GM23338 (cell line): ENCODE results near the gene CMBL. TPM values are rescaled to one million over a fixed set of nuclear protein-coding genes. Genes with fewer than 3 reads are reported as not detected.

Source experiments
- ATAC-seq: fragments of 200-7000 bp; cut with Tn5 transposase; 3 replicates; pipeline ENCODE4 v1.9.1; 2020
- DNase-seq: peaks from one replicate; pipeline ENCODE4 v3.0.0-alpha.2; 2015; ENCODE audit warnings: low spot score
- H2AFZ ChIP-seq: fragments of 200-600 bp; sonication (generic); 2 replicates; pipeline ENCODE4 v1.8.0; 2016; ENCODE audit warnings: antibody characterized with exemption, mild to moderate bottlenecking, moderate library complexity
- H3F3A ChIP-seq: fragments of 200-600 bp; sonication (generic); replicated peaks from 2 replicates; pipeline ENCODE4 v1.8.0; 2017; ENCODE audit warnings: antibody characterized with exemption, mixed run types, low read depth
- H3K27ac ChIP-seq: fragments of 200-600 bp; sonication (generic); 2 replicates; pipeline ENCODE4 v1.6.1; 2016; ENCODE audit warnings: low read depth
- H3K27me3 ChIP-seq: fragments of 200-600 bp; sonication (generic); 2 replicates; pipeline ENCODE4 v1.8.0; 2016; ENCODE audit warnings: mild to moderate bottlenecking, mixed run types, moderate library complexity; ENCODE audit not compliant: insufficient read depth
- H3K36me3 ChIP-seq: fragments of 200-600 bp; sonication (generic); 2 replicates; pipeline ENCODE4 v1.8.0; 2016; ENCODE audit warnings: mild to moderate bottlenecking; ENCODE audit not compliant: insufficient read depth
- H3K4me1 ChIP-seq: fragments of 200-600 bp; sonication (generic); 2 replicates; pipeline ENCODE4 v1.8.0; 2016; ENCODE audit warnings: mild to moderate bottlenecking, moderate library complexity; ENCODE audit not compliant: insufficient read depth
- H3K4me2 ChIP-seq: fragments of 200-600 bp; sonication (generic); 2 replicates; pipeline ENCODE4 v1.7.1; 2017; ENCODE audit warnings: mixed run types
- H3K4me3 ChIP-seq: fragments of 200-600 bp; sonication (generic); 2 replicates; pipeline ENCODE4 v1.6.1; 2016; ENCODE audit warnings: mixed run types
- H3K79me2 ChIP-seq: fragments of 200-600 bp; sonication (generic); replicated peaks from 2 replicates; pipeline ENCODE4 v1.8.0; 2017; ENCODE audit warnings: mild to moderate bottlenecking; ENCODE audit not compliant: insufficient read depth
- H3K9me2 ChIP-seq: fragments of 200-600 bp; sonication (generic); 2 replicates; pipeline ENCODE4 v1.8.0; 2017; ENCODE audit not compliant: insufficient read depth
- H4K20me1 ChIP-seq: fragments of 200-600 bp; sonication (generic); replicated peaks from 2 replicates; pipeline ENCODE4 v1.8.0; 2017; ENCODE audit warnings: mild to moderate bottlenecking; ENCODE audit not compliant: insufficient read depth
- H3K27ac Mint-ChIP-seq: 2 replicates; pipeline ENCODE4 v1.8.0; 2020; ENCODE audit warnings: inconsistent platforms, mild to moderate bottlenecking, moderate library complexity, mixed read lengths
- H3K27me3 Mint-ChIP-seq: 3 replicates; pipeline ENCODE4 v1.8.0; 2022; ENCODE audit warnings: low read depth, mild to moderate bottlenecking, moderate library complexity, mixed read lengths, inconsistent platforms; ENCODE audit not compliant: insufficient read depth, poor library complexity
- H3K36me3 Mint-ChIP-seq: 3 replicates; pipeline ENCODE4 v1.8.0; 2021; ENCODE audit warnings: low read depth, mild to moderate bottlenecking, inconsistent platforms, moderate library complexity, mixed read lengths
- H3K4me1 Mint-ChIP-seq: 3 replicates; pipeline ENCODE4 v1.8.0; 2020; ENCODE audit warnings: mild to moderate bottlenecking, inconsistent platforms, mixed read lengths
- H3K4me3 Mint-ChIP-seq: 3 replicates; pipeline ENCODE4 v1.8.0; 2021; ENCODE audit warnings: moderate library complexity, mild to moderate bottlenecking, inconsistent platforms, mixed read lengths
- H3K9me3 Mint-ChIP-seq: 3 replicates; pipeline ENCODE4 v1.8.0; 2020; ENCODE audit warnings: moderate library complexity, mild to moderate bottlenecking, inconsistent platforms, mixed read lengths
- CREB1 ChIP-seq: fragments of 250-450 bp; sonication (Bioruptor Pico); IDR thresholded peaks from 2 replicates; pipeline ENCODE4 v1.5.0; 2020; ENCODE audit warnings: low read depth, mild to moderate bottlenecking, moderate library complexity
- ETS1 ChIP-seq: IDR thresholded peaks from 2 replicates; pipeline ENCODE4 v1.6.1; 2016; ENCODE audit warnings: antibody characterized with exemption
- EZH2 ChIP-seq: fragments of 200-600 bp; sonication (generic); IDR thresholded peaks from one replicate; pipeline ENCODE4 v1.8.0; 2017; ENCODE audit warnings: antibody characterized with exemption, mild to moderate bottlenecking, low read depth; ENCODE audit not compliant: unreplicated experiment
- EZH2phosphoT487 ChIP-seq: fragments of 200-600 bp; sonication (generic); IDR thresholded peaks from one replicate; pipeline ENCODE4 v1.8.1; 2018; ENCODE audit warnings: antibody characterized with exemption; ENCODE audit not compliant: unreplicated experiment
- JUNB ChIP-seq: IDR thresholded peaks from one replicate; pipeline ENCODE4 v1.6.1; 2016; ENCODE audit warnings: antibody characterized with exemption; ENCODE audit not compliant: unreplicated experiment
- NANOG ChIP-seq: IDR thresholded peaks from 2 replicates; pipeline ENCODE4 v1.6.1; 2016; ENCODE audit warnings: antibody characterized with exemption, borderline replicate concordance
- POLR2AphosphoS5 ChIP-seq: IDR thresholded peaks from 2 replicates; pipeline ENCODE4 v1.6.1; 2016; ENCODE audit warnings: antibody characterized with exemption, low read depth
- STAT1 ChIP-seq: IDR thresholded peaks from one replicate; pipeline ENCODE4 v1.6.1; 2016; ENCODE audit warnings: antibody characterized with exemption; ENCODE audit not compliant: unreplicated experiment
- polyA plus RNA-seq: library from polyadenylated mRNA; unstranded; fragments of >200 nt; fragmentation: Nextera tagmentation; extraction: Ambion mirVana; gene quantifications from 2 replicates; pipeline ENCODE4 v1.2.1, GENCODE V29; 2016
- total RNA-seq: library from RNA; depleted of rRNA; stranded (reverse); fragments of >200 nt; shearing (Covaris generic); gene quantifications from 2 replicates; pipeline ENCODE4 v1.2.3, GENCODE V29; 2014
- TF ChIP-seq, protein P1 (sequence below): IDR thresholded peaks from one replicate; pipeline ENCODE4 v1.6.1; 2018; ENCODE audit warnings: antibody characterized with exemption; ENCODE audit not compliant: unreplicated experiment
- TF ChIP-seq, protein P2 (sequence below), 2 experiments: fragments of 200-600 bp in 1 of 2; sonication (generic) in 1 of 2; conservative IDR thresholded peaks; 2 replicates each; pipeline versions ENCODE4 v1.5.1 to v1.6.1; 2016 to 2017; ENCODE audit warnings: antibody characterized with exemption in 2 of 2, low read depth in 2 of 2, mild to moderate bottlenecking in 2 of 2, moderate library complexity in 1 of 2

The CMBL gene
- total and polyA plus RNA-seq, 2 experiments from 2014 or later, result 13.2 to 24.1 TPM

GRCh38 chr5:10257870-10258269 is 49.8 kb downstream of the CMBL start (continued):
- TF ChIP-seq, protein P1, sequence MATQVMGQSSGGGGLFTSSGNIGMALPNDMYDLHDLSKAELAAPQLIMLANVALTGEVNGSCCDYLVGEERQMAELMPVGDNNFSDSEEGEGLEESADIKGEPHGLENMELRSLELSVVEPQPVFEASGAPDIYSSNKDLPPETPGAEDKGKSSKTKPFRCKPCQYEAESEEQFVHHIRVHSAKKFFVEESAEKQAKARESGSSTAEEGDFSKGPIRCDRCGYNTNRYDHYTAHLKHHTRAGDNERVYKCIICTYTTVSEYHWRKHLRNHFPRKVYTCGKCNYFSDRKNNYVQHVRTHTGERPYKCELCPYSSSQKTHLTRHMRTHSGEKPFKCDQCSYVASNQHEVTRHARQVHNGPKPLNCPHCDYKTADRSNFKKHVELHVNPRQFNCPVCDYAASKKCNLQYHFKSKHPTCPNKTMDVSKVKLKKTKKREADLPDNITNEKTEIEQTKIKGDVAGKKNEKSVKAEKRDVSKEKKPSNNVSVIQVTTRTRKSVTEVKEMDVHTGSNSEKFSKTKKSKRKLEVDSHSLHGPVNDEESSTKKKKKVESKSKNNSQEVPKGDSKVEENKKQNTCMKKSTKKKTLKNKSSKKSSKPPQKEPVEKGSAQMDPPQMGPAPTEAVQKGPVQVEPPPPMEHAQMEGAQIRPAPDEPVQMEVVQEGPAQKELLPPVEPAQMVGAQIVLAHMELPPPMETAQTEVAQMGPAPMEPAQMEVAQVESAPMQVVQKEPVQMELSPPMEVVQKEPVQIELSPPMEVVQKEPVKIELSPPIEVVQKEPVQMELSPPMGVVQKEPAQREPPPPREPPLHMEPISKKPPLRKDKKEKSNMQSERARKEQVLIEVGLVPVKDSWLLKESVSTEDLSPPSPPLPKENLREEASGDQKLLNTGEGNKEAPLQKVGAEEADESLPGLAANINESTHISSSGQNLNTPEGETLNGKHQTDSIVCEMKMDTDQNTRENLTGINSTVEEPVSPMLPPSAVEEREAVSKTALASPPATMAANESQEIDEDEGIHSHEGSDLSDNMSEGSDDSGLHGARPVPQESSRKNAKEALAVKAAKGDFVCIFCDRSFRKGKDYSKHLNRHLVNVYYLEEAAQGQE, result no peak
- TF ChIP-seq CREB1 (CRISPR knock-in tag) (no peak), STAT1 (no peak), POLR2AphosphoS5 (no peak), EZH2phosphoT487 (no peak), ETS1 (no peak), EZH2 (no peak), JUNB (no peak)

DNA sequence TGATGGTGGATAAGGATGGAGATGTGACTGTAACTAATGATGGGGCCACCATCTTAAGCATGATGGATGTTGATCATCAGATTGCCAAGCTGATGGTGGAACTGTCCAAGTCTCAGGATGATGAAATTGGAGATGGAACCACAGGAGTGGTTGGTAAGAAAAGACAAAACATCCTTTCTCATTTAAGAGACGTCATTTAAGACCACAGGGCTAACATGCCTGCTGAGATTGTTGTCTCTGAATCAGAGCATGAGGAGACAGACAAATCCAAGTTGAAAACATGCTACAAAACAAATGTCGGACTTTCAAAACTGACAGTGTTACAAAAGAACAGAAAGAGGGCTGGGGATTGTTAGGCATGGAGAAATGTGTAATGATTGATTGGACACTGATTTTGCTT is 53.0 kb downstream of the CMBL start:
- peaks cover 64% of the 10 kb centered on the region for H3K36me3 ChIP-seq
- Mint-ChIP-seq H3K36me3 (peaks cover 90% of the 10 kb centered on the region), H3K27ac (no peak overlapping the region; the same call in 1 of the 2 replicates)

DNA sequence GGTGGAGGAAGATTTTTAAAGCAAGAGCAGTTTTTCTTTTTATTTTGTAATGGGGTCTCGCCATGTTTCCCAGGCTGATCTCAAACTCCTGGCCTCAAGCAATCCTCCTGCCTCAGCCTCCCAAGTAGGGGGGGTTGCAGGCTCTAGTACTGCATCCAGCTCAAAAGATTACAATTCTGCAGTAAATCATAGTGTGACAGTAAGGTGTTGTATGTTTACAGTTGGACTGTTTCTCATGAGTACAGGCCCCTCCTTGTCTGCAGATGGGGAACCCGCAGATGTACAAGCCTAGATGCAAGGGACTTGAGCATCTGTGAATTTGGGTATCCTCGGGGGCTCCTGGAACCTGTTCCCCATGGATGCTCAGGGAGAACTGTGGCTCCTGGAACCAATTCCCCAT is 54.3 kb downstream of the CMBL start:
- Mint-ChIP-seq H3K4me3 (no peak overlapping the region), H3K27me3 (peaks cover 7% of the 10 kb centered on the region), H3K4me1 (peaks cover 22% of the 10 kb centered on the region), H3K27ac (no peak overlapping the region), H3K9me3 (no peaks in the 10 kb centered on the region; the same call in 2 of the 3 replicates), H3K36me3 (peaks cover 77% of the 10 kb centered on the region)
- no peak for ATAC-seq
- no peak for DNase-seq
- no peak overlapping the region for H3K4me3 ChIP-seq
- H3F3A ChIP-seq, result peaks cover 10% of the 10 kb centered on the region; the same call in 1 of the 2 replicates
- H3K4me1 ChIP-seq, result peaks cover 16% of the 10 kb centered on the region
- no peak overlapping the region for H2AFZ ChIP-seq
- H3K79me2 ChIP-seq, result peaks cover 92% of the 10 kb centered on the region
- TF ChIP-seq NANOG (no peak), ETS1 (no peak), EZH2phosphoT487 (no peak), STAT1 (no peak), POLR2AphosphoS5 (no peak), JUNB (no peak), CREB1 (CRISPR knock-in tag) (no peak)
- TF ChIP-seq, protein P2, sequence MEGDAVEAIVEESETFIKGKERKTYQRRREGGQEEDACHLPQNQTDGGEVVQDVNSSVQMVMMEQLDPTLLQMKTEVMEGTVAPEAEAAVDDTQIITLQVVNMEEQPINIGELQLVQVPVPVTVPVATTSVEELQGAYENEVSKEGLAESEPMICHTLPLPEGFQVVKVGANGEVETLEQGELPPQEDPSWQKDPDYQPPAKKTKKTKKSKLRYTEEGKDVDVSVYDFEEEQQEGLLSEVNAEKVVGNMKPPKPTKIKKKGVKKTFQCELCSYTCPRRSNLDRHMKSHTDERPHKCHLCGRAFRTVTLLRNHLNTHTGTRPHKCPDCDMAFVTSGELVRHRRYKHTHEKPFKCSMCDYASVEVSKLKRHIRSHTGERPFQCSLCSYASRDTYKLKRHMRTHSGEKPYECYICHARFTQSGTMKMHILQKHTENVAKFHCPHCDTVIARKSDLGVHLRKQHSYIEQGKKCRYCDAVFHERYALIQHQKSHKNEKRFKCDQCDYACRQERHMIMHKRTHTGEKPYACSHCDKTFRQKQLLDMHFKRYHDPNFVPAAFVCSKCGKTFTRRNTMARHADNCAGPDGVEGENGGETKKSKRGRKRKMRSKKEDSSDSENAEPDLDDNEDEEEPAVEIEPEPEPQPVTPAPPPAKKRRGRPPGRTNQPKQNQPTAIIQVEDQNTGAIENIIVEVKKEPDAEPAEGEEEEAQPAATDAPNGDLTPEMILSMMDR (conservative IDR thresholded peaks at IDR 0.05; ENCODE audit: low read depth in 2 of 2), result no peak
- 0 out of 2 replicates have a peak overlapping the region, but pooled peaks have one; percentile 11 for H3K27ac ChIP-seq
- H3K4me2 ChIP-seq, result no peak overlapping the region
- no peaks in the 10 kb centered on the region for H3K27me3 ChIP-seq
- peaks cover 64% of the 10 kb centered on the region for H4K20me1 ChIP-seq
- H3K9me2 ChIP-seq, result no peaks in the 10 kb centered on the region
- H3K36me3 ChIP-seq, result peaks cover 52% of the 10 kb centered on the region

More for the DNA sequence above, 53.0 kb downstream of the CMBL start:
- Histone ChIP-seq H3F3A (peaks cover 20% of the 10 kb centered on the region; the same call in 1 of the 2 replicates), H3K4me2 (no peak overlapping the region), H4K20me1 (peaks cover 65% of the 10 kb centered on the region), H3K27me3 (no peaks in the 10 kb centered on the region), H3K4me1 (peaks cover 12% of the 10 kb centered on the region), H2AFZ (no peak overlapping the region), H3K9me2 (no peaks in the 10 kb centered on the region), H3K4me3 (no peak overlapping the region), H3K27ac (no peak overlapping the region), H3K79me2 (peaks cover 88% of the 10 kb centered on the region)
- DNase-seq (no peak), ATAC-seq (no peak)
- peaks cover 9% of the 10 kb centered on the region for H3K27me3 Mint-ChIP-seq
- no peak overlapping the region; the same call in 2 of the 3 replicates for H3K4me3 Mint-ChIP-seq
- peaks cover 17% of the 10 kb centered on the region for H3K4me1 Mint-ChIP-seq
- no peaks in the 10 kb centered on the region; the same call in 2 of the 3 replicates for H3K9me3 Mint-ChIP-seq
- TF ChIP-seq POLR2AphosphoS5, result no peak
